UCSD-AML1 (cell line): ENCODE measurements around the gene SYNJ1.
"Not testable (repeated sequence)": the region's sequence is repeated elsewhere in the genome, so short reads cannot be mapped to it uniquely, and the experiment has no call there.

Experiments used
- DNase-seq: peaks from one replicate; lab custom pipeline; 2025; ENCODE audit not compliant: unreplicated experiment; lab: John Stamatoyannopoulos, UW

Gene SYNJ1

GRCh38 chr21:32727687-32728455 lies at the start of gene SYNJ1:
Gene SYNJ1, minus strand, starts transcription at chr21:32728013. Its CDS starts 1,118 bp downstream, at chr21:32726895.
- peak; percentile 96 for DNase-seq

GRCh38 chr21:32777269-32777668 lies 49.5 kb upstream of the SYNJ1 start:
- DNase-seq = no peak

GRCh38 chr21:32776743-32777142 lies 48.9 kb upstream of the SYNJ1 start:
- DNase-seq = no peak

GRCh38 chr21:32773048-32773344 lies 45.2 kb upstream of the SYNJ1 start:
- not testable (repeated sequence) for DNase-seq

- no peak for DNase-seq
Observed at GRCh38 chr21:32772281-32773047, 44.7 kb upstream of the SYNJ1 start.

- peak; percentile 77 for DNase-seq
Observed at GRCh38 chr21:32770871-32771523, 43.2 kb upstream of the SYNJ1 start.

GRCh38 chr21:32768530-32768929 lies 40.7 kb upstream of the SYNJ1 start:
- DNase-seq = no peak

- DNase-seq = no peak
Observed at GRCh38 chr21:32765058-32765457, 37.2 kb upstream of the SYNJ1 start.

- no peak for DNase-seq
Observed at GRCh38 chr21:32764186-32764585, 36.4 kb upstream of the SYNJ1 start.

- DNase-seq = no peak
Observed at GRCh38 chr21:32757804-32758203, 30.0 kb upstream of the SYNJ1 start.

GRCh38 chr21:32756096-32756495 lies 28.3 kb upstream of the SYNJ1 start:
- DNase-seq = no peak

GRCh38 chr21:32753818-32754585 lies 26.2 kb upstream of the SYNJ1 start:
- DNase-seq = no peak

- no peak for DNase-seq
Observed at GRCh38 chr21:32750405-32750804, 22.6 kb upstream of the SYNJ1 start.

- no peak for DNase-seq
Observed at GRCh38 chr21:32749662-32750061, 21.8 kb upstream of the SYNJ1 start.

- no peak for DNase-seq
Observed at GRCh38 chr21:32748529-32748928, 20.7 kb upstream of the SYNJ1 start.

GRCh38 chr21:32747396-32747795 lies 19.6 kb upstream of the SYNJ1 start:
- no peak for DNase-seq

GRCh38 chr21:32746711-32747110 lies 18.9 kb upstream of the SYNJ1 start:
- DNase-seq = not testable (repeated sequence)

- DNase-seq = no peak
Observed at GRCh38 chr21:32742396-32742795, 14.6 kb upstream of the SYNJ1 start.

GRCh38 chr21:32741336-32741735 lies 13.5 kb upstream of the SYNJ1 start:
- DNase-seq = no peak

GRCh38 chr21:32739946-32740345 lies 12.1 kb upstream of the SYNJ1 start:
- DNase-seq = no peak

GRCh38 chr21:32736083-32736482 lies 8.3 kb upstream of the SYNJ1 start:
- DNase-seq = not testable (repeated sequence)
